ENCODE data around the gene TMEM163. TPM values are rescaled to one million over a fixed set of nuclear protein-coding genes. Genes with fewer than 3 reads are reported as not detected.

The TMEM163 gene
- total RNA-seq, 1 donor from 2014 or later: 0.95 TPM

DNA sequence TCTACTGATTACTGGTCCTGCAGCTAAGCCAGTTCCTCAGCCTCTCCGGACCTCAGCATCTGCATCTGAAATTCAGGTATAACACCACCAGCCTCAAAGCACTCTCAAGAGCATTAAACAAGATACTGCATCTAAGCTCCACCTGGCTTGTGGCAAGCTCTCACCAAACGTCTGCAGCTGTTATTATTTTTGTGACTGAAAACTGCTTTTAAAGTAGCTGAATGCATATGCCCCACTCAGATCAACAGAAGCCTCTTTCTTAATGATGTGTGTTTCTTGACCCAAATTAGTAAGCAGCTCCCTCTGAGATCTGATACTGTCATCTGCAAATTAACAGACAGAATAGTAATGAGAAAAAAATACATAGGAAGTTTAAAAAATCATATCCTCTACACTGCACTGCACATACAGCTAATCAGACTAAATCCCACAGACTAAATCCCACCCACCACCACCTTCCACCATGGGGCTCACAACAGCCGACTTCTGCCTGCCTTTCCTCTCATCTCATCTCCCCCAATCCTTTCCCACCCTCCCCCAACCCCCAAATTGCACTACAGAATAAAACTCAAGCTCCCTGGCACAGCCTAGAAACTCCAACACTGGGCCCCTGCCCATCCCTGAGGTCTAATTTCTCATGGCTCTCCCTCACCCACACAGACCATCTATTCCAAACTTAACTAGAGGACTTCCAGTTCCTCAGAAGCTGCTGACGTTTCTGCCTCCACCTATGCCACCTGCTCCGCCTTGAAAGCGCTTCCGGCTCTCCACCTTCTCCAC, 52.9 kb downstream of the TMEM163 start:
- H3K27ac ChIP-seq: no peak overlapping the region
- no peak for TF ChIP-seq EZH2 (IDR thresholded peaks at IDR 0.05)
- no peaks in the 10 kb centered on the region for H4K20me1 ChIP-seq (ENCODE audit: low read depth)
- Mint-ChIP-seq H3K36me3 (no peaks in the 10 kb centered on the region), H3K9me3 (no peaks in the 10 kb centered on the region), H3K4me1 (peaks cover 3% of the 10 kb centered on the region), H3K27me3 (ENCODE audit: insufficient read depth, low read depth) (peaks cover 2% of the 10 kb centered on the region), H3K4me3 (no peak overlapping the region), H3K27ac (no peak overlapping the region)
- no peaks in the 10 kb centered on the region for H3K36me3 ChIP-seq
- H3K9ac ChIP-seq: no peak overlapping the region
- H3K9me3 ChIP-seq (ENCODE audit: low read depth): no peaks in the 10 kb centered on the region
- peaks cover 3% of the 10 kb centered on the region for H3K4me1 ChIP-seq
- H3K4me2 ChIP-seq: no peak overlapping the region
- H2AFZ ChIP-seq (replicated peaks): no peak overlapping the region
- no peaks in the 10 kb centered on the region for H3K79me2 ChIP-seq (ENCODE audit: low read depth)
- no peak for DNase-seq (ENCODE audit: low spot score)
- no peaks in the 10 kb centered on the region for H3K27me3 ChIP-seq
- H3K4me3 ChIP-seq: no peak overlapping the region
- H3F3A ChIP-seq (ENCODE audit: low read depth): no peaks in the 10 kb centered on the region

- H3K4me2 ChIP-seq: no peak overlapping the region
- no peak overlapping the region for H3K27ac ChIP-seq
- no peaks in the 10 kb centered on the region for H4K20me1 ChIP-seq (ENCODE audit: low read depth)
- no peaks in the 10 kb centered on the region for H3K9me3 Mint-ChIP-seq
- H3K27ac Mint-ChIP-seq: no peak overlapping the region
- no peaks in the 10 kb centered on the region for H3K27me3 ChIP-seq
- H3K79me2 ChIP-seq (ENCODE audit: low read depth): no peaks in the 10 kb centered on the region
- no peak overlapping the region for H3K4me3 ChIP-seq
- H2AFZ ChIP-seq (replicated peaks): no peak overlapping the region
- no peaks in the 10 kb centered on the region for H3K36me3 ChIP-seq
- H3F3A ChIP-seq (ENCODE audit: low read depth): no peaks in the 10 kb centered on the region
- H3K4me3 Mint-ChIP-seq: no peak overlapping the region
- no peak for DNase-seq (ENCODE audit: low spot score)
- no peaks in the 10 kb centered on the region for H3K9me3 ChIP-seq (ENCODE audit: low read depth)
- H3K4me1 Mint-ChIP-seq: no peaks in the 10 kb centered on the region
- no peak for TF ChIP-seq EZH2 (IDR thresholded peaks at IDR 0.05)
- TF ChIP-seq CTCF (IDR thresholded peaks at IDR 0.05): no peak
- no peak for TF ChIP-seq EZH2phosphoT487 (IDR thresholded peaks at IDR 0.05)
- H3K4me1 ChIP-seq: no peaks in the 10 kb centered on the region
- H3K27me3 Mint-ChIP-seq (ENCODE audit: insufficient read depth, low read depth): peaks cover 4% of the 10 kb centered on the region
- no peak overlapping the region for H3K9ac ChIP-seq
- no peaks in the 10 kb centered on the region for H3K36me3 Mint-ChIP-seq
Measured at GRCh38 chr2:134663451-134664450, 55.0 kb downstream of the TMEM163 start.

DNA sequence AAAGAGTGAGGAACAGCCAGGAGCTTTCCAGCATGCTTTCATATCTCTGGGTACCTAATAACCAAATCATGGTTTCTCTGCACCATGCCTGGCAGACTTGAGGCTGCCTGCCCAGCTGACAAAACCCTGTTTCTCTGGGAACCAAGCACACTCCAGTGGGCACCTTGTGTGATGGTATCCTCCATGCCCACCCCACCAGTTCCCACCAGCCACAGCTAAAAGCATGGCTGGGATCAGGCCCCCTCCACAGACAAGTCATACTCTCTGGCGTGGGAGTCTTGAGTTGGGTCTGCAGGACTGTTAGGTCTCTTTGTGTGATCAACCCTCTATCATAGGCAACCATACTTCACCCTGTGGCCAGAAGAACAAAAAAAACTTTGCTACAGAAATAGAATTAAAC, 56.0 kb downstream of the TMEM163 start:
- Mint-ChIP-seq H3K9me3 (no peaks in the 10 kb centered on the region), H3K36me3 (no peaks in the 10 kb centered on the region), H3K4me1 (no peaks in the 10 kb centered on the region), H3K27ac (no peak overlapping the region), H3K27me3 (ENCODE audit: insufficient read depth, low read depth) (peaks cover 4% of the 10 kb centered on the region), H3K4me3 (no peak overlapping the region)
- H3K9me3 ChIP-seq (ENCODE audit: low read depth): no peaks in the 10 kb centered on the region
- no peaks in the 10 kb centered on the region for H3K79me2 ChIP-seq (ENCODE audit: low read depth)
- no peaks in the 10 kb centered on the region for H4K20me1 ChIP-seq (ENCODE audit: low read depth)
- H3K4me2 ChIP-seq: no peak overlapping the region
- no peak for DNase-seq (ENCODE audit: low spot score)
- no peak overlapping the region for H3K4me3 ChIP-seq
- no peak overlapping the region for H3K27ac ChIP-seq
- H3K9ac ChIP-seq: no peak overlapping the region
- no peak overlapping the region for H2AFZ ChIP-seq (replicated peaks)
- no peak for TF ChIP-seq CTCF (IDR thresholded peaks at IDR 0.05)
- TF ChIP-seq EZH2 (IDR thresholded peaks at IDR 0.05): no peak
- TF ChIP-seq EZH2phosphoT487 (IDR thresholded peaks at IDR 0.05): no peak
- H3K4me1 ChIP-seq: no peaks in the 10 kb centered on the region
- H3F3A ChIP-seq (ENCODE audit: low read depth): no peaks in the 10 kb centered on the region
- H3K27me3 ChIP-seq: no peaks in the 10 kb centered on the region
- H3K36me3 ChIP-seq: no peaks in the 10 kb centered on the region

All from neural progenitor cell (in vitro differentiated cells).